ENCODE measurements around the gene SPNS1.
"Not testable (repeated sequence)": the region's sequence is repeated elsewhere in the genome, so short reads cannot be mapped to it uniquely, and the experiment has no call there.

SPNS1 gene

GRCh38 chr16:28990375-28991040 is 15.9 kb downstream of the SPNS1 start:
- DNase-seq (ENCODE audit: low read depth) = peak; percentile 59

- no peak for DNase-seq (ENCODE audit: low read depth)
Observed at GRCh38 chr16:28991687-28992086, 17.1 kb downstream of the SPNS1 start.

GRCh38 chr16:28992496-28992895 is 17.9 kb downstream of the SPNS1 start:
- DNase-seq (ENCODE audit: low read depth) = no peak

- DNase-seq (ENCODE audit: low read depth) = no peak
Observed at GRCh38 chr16:28998837-28999236, 24.3 kb downstream of the SPNS1 start.

GRCh38 chr16:28999577-28999976 is 25.0 kb downstream of the SPNS1 start:
- no peak for DNase-seq (ENCODE audit: low read depth)

GRCh38 chr16:29000019-29000418 is 25.4 kb downstream of the SPNS1 start:
- no peak for DNase-seq (ENCODE audit: low read depth)

GRCh38 chr16:29004496-29005139 is 30.0 kb downstream of the SPNS1 start:
- DNase-seq (ENCODE audit: low read depth) = not testable (repeated sequence)

GRCh38 chr16:29007730-29008593 is 33.4 kb downstream of the SPNS1 start:
- DNase-seq (ENCODE audit: low read depth) = peak; percentile 64

- DNase-seq (ENCODE audit: low read depth) = no peak
Observed at GRCh38 chr16:29009050-29009837, 34.7 kb downstream of the SPNS1 start.

- no peak for DNase-seq (ENCODE audit: low read depth)
Observed at GRCh38 chr16:29009838-29010166, 35.2 kb downstream of the SPNS1 start.

- DNase-seq (ENCODE audit: low read depth) = no peak
Observed at GRCh38 chr16:29011112-29011511, 36.5 kb downstream of the SPNS1 start.

GRCh38 chr16:29011851-29012250 is 37.3 kb downstream of the SPNS1 start:
- DNase-seq (ENCODE audit: low read depth) = no peak

GRCh38 chr16:29012913-29013553 is 38.5 kb downstream of the SPNS1 start:
- no peak for DNase-seq (ENCODE audit: low read depth)

- DNase-seq (ENCODE audit: low read depth) = no peak
Observed at GRCh38 chr16:29014561-29015069, 40.0 kb downstream of the SPNS1 start.

- no peak for DNase-seq (ENCODE audit: low read depth)
Observed at GRCh38 chr16:29022196-29022595, 47.6 kb downstream of the SPNS1 start.

GRCh38 chr16:29023279-29024277 is 49.0 kb downstream of the SPNS1 start:
- DNase-seq (ENCODE audit: low read depth) = no peak

- no peak for DNase-seq (ENCODE audit: low read depth)
Observed at GRCh38 chr16:29024278-29024677, 49.7 kb downstream of the SPNS1 start.

- DNase-seq (ENCODE audit: low read depth) = no peak
Observed at GRCh38 chr16:29025218-29025617, 50.6 kb downstream of the SPNS1 start.

GRCh38 chr16:29025735-29026134 is 51.2 kb downstream of the SPNS1 start:
- DNase-seq (ENCODE audit: low read depth) = no peak

- no peak for DNase-seq (ENCODE audit: low read depth)
Observed at GRCh38 chr16:29028457-29029167, 54.0 kb downstream of the SPNS1 start.

Measured in activated T-cell treated with anti-CD3 and anti-CD28 coated beads for 48 hours (primary cell).